Fibroblast of villous mesenchyme (primary cell): Measurements from ENCODE around the gene INPP4B. TPM values are rescaled to one million over a fixed set of nuclear protein-coding genes. Genes with fewer than 3 reads are reported as not detected.

ENCODE experiments used
- DNase-seq: peaks from one replicate; pipeline ENCODE4 v3.0.0-alpha.2; 2010; ENCODE audit warnings: low read depth
- H3K4me3 ChIP-seq: 2 replicates; pipeline ENCODE4 v1.5.1; 2011; ENCODE audit warnings: low read depth, mild to moderate bottlenecking, low read length
- total RNA-seq: library from RNA; depleted of rRNA; stranded (reverse); fragments of >200 nt; gene quantifications from 2 replicates; pipeline ENCODE4 v1.2.3, GENCODE V29; 2012
- TF ChIP-seq, protein P1 (sequence below): IDR thresholded peaks from 2 replicates; pipeline ENCODE4 v1.5.1; 2012; ENCODE audit warnings: low read depth, mild to moderate bottlenecking, low read length; ENCODE audit not compliant: insufficient read depth

The INPP4B gene
- total RNA-seq, 1 donor: 64.3 TPM

DNA sequence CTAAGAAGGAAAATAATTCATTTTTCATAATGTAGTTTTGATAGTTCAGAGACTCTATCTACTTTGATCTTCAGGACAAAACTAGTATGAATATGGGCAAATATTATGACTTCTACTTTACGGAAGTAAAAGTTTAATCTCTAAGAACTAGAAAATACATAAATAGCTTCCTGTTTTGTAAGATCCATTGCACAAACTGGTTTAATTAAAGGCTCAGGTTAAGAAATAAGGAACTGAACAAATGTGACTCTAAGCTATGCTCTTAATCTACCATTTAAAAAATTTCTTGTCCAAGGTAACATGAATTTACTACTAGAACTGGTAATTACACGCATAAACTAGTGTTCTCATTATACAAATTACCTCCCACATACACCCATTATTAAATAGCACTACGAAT is 360.6 kb downstream of the INPP4B start:
- H3K4me3 ChIP-seq: no peak overlapping the region
- TF ChIP-seq, protein P1, sequence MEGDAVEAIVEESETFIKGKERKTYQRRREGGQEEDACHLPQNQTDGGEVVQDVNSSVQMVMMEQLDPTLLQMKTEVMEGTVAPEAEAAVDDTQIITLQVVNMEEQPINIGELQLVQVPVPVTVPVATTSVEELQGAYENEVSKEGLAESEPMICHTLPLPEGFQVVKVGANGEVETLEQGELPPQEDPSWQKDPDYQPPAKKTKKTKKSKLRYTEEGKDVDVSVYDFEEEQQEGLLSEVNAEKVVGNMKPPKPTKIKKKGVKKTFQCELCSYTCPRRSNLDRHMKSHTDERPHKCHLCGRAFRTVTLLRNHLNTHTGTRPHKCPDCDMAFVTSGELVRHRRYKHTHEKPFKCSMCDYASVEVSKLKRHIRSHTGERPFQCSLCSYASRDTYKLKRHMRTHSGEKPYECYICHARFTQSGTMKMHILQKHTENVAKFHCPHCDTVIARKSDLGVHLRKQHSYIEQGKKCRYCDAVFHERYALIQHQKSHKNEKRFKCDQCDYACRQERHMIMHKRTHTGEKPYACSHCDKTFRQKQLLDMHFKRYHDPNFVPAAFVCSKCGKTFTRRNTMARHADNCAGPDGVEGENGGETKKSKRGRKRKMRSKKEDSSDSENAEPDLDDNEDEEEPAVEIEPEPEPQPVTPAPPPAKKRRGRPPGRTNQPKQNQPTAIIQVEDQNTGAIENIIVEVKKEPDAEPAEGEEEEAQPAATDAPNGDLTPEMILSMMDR: no peak
- no peak for DNase-seq

DNA sequence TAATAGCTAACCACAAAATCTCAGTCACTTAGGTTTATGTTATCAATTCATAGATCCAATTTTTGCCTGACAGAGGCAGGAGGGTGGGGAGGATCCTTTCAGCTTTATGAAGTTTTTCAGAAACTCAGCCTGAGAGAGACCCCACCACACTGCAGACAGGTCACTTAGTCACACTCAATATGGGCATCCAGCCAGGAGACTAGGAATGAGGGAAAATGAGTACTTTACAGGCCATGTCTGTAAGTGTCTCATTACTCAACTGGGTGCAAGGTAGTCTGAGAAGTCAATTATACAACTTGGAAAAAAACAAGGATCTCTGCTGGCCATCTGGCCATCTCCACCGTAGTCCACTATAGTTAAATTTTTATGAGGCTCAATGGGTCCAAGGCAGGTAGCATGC is 365.9 kb downstream of the INPP4B start:
- peak; percentile 13 for DNase-seq
- no peak overlapping the region for H3K4me3 ChIP-seq
- TF ChIP-seq, protein P1: no peak

DNA sequence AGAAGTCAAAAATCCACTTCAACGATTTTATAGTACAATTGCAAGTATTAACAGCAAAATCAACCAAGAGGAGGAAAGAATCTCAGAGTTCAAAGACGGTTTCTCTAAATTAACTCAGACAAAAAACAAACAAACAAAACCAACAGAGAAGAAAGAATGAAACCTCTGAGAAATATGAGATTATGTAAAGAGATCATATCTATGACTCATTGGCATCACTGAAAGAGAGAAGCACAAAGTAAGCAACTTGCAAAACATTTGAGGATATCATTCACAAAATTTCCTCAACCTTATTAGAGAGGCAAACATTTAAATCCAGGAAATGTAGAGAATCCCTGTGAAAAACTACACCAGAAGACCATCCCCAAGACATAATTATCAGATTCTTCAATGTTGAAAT is 370.4 kb downstream of the INPP4B start:
- peak; percentile 27 for DNase-seq
- TF ChIP-seq, protein P1: no peak
- H3K4me3 ChIP-seq: no peak overlapping the region

GRCh38 chr4:142474398-142475087 is 371.6 kb downstream of the INPP4B start:
- DNase-seq: no peak
- H3K4me3 ChIP-seq: no peak overlapping the region
- TF ChIP-seq, protein P1: no peak

GRCh38 chr4:142473960-142474338 is 372.2 kb downstream of the INPP4B start:
- TF ChIP-seq, protein P1: no peak
- H3K4me3 ChIP-seq: no peak overlapping the region
- no peak for DNase-seq

- DNase-seq: no peak
- no peak overlapping the region for H3K4me3 ChIP-seq
- TF ChIP-seq, protein P1: no peak
These were observed 372.7 kb downstream of the INPP4B start for GRCh38 chr4:142473218-142473959.
